ENCODE measurements around the gene NOX3. TPM values are rescaled to one million over a fixed set of nuclear protein-coding genes. Genes with fewer than 3 reads are reported as not detected.

Gene NOX3
- total RNA-seq, 1 donor from 2014 or later, result not detected

- no peaks in the 10 kb centered on the region for H3K9me3 Mint-ChIP-seq (ENCODE audit: unreplicated experiment)
- H3K4me3 Mint-ChIP-seq (ENCODE audit: unreplicated experiment), result no peak overlapping the region
- no peak for TF ChIP-seq CTCF (IDR thresholded peaks at IDR 0.05)
- H3K27me3 Mint-ChIP-seq (ENCODE audit: unreplicated experiment), result no peaks in the 10 kb centered on the region
- H3K4me1 Mint-ChIP-seq (ENCODE audit: unreplicated experiment), result peaks cover 20% of the 10 kb centered on the region
- no peak overlapping the region for H3K27ac Mint-ChIP-seq (ENCODE audit: unreplicated experiment)
- no peak for DNase-seq (ENCODE audit: extremely low spot score, unreplicated experiment)
- no peaks in the 10 kb centered on the region for H3K36me3 Mint-ChIP-seq (ENCODE audit: unreplicated experiment)
Measured at GRCh38 chr6:155414049-155414448, 41.6 kb downstream of the NOX3 start.

DNA sequence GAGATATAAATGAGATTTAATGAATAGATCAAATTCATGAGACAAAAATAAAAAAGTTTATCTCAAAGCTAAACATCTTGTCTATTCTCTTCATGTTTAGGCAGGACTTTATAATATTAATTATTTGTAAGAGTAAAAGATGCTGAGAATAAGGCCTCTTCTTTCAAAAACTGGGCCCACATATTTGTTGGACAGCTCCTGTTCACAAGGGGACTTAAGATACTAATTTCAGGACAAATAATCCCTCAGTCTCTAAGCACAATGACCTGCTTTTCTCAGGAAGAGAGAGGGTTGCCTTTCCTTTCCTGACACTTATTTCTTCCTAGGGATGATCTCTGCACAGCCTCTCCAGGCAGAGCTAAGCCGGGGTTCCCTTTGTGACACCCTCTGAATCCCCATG, 43.3 kb downstream of the NOX3 start:
- no peak for DNase-seq (ENCODE audit: extremely low spot score, unreplicated experiment)
- Mint-ChIP-seq H3K4me3 (ENCODE audit: unreplicated experiment) (no peak overlapping the region), H3K36me3 (ENCODE audit: unreplicated experiment) (no peaks in the 10 kb centered on the region), H3K27me3 (ENCODE audit: unreplicated experiment) (no peaks in the 10 kb centered on the region), H3K9me3 (ENCODE audit: unreplicated experiment) (no peaks in the 10 kb centered on the region), H3K4me1 (ENCODE audit: unreplicated experiment) (peaks cover 3% of the 10 kb centered on the region), H3K27ac (ENCODE audit: unreplicated experiment) (no peak overlapping the region)
- TF ChIP-seq CTCF (IDR thresholded peaks at IDR 0.05), result no peak

- H3K4me1 Mint-ChIP-seq (ENCODE audit: unreplicated experiment), result no peaks in the 10 kb centered on the region
- no peaks in the 10 kb centered on the region for H3K36me3 Mint-ChIP-seq (ENCODE audit: unreplicated experiment)
- no peak for TF ChIP-seq CTCF (IDR thresholded peaks at IDR 0.05)
- H3K27ac Mint-ChIP-seq (ENCODE audit: unreplicated experiment), result no peak overlapping the region
- H3K4me3 Mint-ChIP-seq (ENCODE audit: unreplicated experiment), result no peak overlapping the region
- H3K27me3 Mint-ChIP-seq (ENCODE audit: unreplicated experiment), result no peaks in the 10 kb centered on the region
- DNase-seq (ENCODE audit: extremely low spot score, unreplicated experiment), result no peak
- no peaks in the 10 kb centered on the region for H3K9me3 Mint-ChIP-seq (ENCODE audit: unreplicated experiment)
Measured at GRCh38 chr6:155411154-155412052, 44.2 kb downstream of the NOX3 start.

GRCh38 chr6:155409391-155409790, 46.2 kb downstream of the NOX3 start:
- Mint-ChIP-seq H3K27ac (ENCODE audit: unreplicated experiment) (no peak overlapping the region), H3K27me3 (ENCODE audit: unreplicated experiment) (no peaks in the 10 kb centered on the region), H3K4me3 (ENCODE audit: unreplicated experiment) (no peak overlapping the region), H3K36me3 (ENCODE audit: unreplicated experiment) (no peaks in the 10 kb centered on the region), H3K4me1 (ENCODE audit: unreplicated experiment) (no peaks in the 10 kb centered on the region), H3K9me3 (ENCODE audit: unreplicated experiment) (no peaks in the 10 kb centered on the region)
- no peak for TF ChIP-seq CTCF (IDR thresholded peaks at IDR 0.05)
- no peak for DNase-seq (ENCODE audit: extremely low spot score, unreplicated experiment)

DNA sequence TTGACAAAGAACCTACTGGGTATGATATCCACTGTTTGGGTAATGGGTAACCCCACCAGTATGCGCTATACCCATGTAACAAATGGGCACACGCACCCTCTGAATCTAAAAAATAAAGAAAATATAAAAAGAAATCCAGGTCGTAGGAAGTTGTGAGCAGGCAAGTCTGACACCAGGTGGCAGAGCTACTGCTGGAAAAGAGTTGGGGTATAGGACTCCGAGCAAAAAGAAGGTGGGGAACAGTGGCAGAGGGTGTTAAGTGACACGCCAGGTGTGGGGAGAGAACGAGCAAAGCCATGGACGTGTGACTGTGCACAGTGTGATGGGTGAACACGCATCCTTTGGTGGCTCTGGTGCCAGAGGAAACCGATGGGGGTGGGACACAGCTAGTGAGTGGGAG, 46.7 kb downstream of the NOX3 start:
- H3K4me3 Mint-ChIP-seq (ENCODE audit: unreplicated experiment), result no peak overlapping the region
- H3K27me3 Mint-ChIP-seq (ENCODE audit: unreplicated experiment), result no peaks in the 10 kb centered on the region
- H3K4me1 Mint-ChIP-seq (ENCODE audit: unreplicated experiment), result no peaks in the 10 kb centered on the region
- no peak overlapping the region for H3K27ac Mint-ChIP-seq (ENCODE audit: unreplicated experiment)
- H3K9me3 Mint-ChIP-seq (ENCODE audit: unreplicated experiment), result no peaks in the 10 kb centered on the region
- no peaks in the 10 kb centered on the region for H3K36me3 Mint-ChIP-seq (ENCODE audit: unreplicated experiment)
- no peak for DNase-seq (ENCODE audit: extremely low spot score, unreplicated experiment)
- TF ChIP-seq CTCF (IDR thresholded peaks at IDR 0.05), result no peak
